Measurements from ENCODE around the gene DNAJC16.
A peak's percentile ranks its signal among the peaks of the same experiment; 100 is the strongest.

DNAJC16 gene

GRCh38 chr1:15617173-15618076 is 90.8 kb downstream of the DNAJC16 start, which contains the start of gene DDI2:
TSS of gene DDI2 (plus strand) at chr1:15617458. CDS start at chr1:15617671, 213 bp downstream.
- Histone ChIP-seq H3K27me3 (ENCODE audit: low read length) (no peaks in the 10 kb centered on the region), H3K27ac (ENCODE audit: low read depth, low read length) (peak within 1 kb of the TSS; percentile 75), H4K20me1 (ENCODE audit: low read depth, low read length) (peaks cover 13% of the 10 kb centered on the region; the same call in 1 of the 2 replicates), H3K79me2 (ENCODE audit: insufficient read depth, low read length) (peaks cover 50% of the 10 kb centered on the region), H2AFZ (ENCODE audit: low read depth, low read length, severe bottlenecking) (peak within 1 kb of the TSS; percentile 83), H3K9me3 (ENCODE audit: insufficient read depth, low read length) (no peaks in the 10 kb centered on the region), H3K4me3 (ENCODE audit: insufficient read depth, low read length, poor library complexity, severe bottlenecking) (peak within 1 kb of the TSS; percentile 67), H3K4me2 (ENCODE audit: low read depth, low read length, poor library complexity, severe bottlenecking) (peak within 1 kb of the TSS; percentile 87), H3K36me3 (ENCODE audit: low read length) (no peaks in the 10 kb centered on the region), H3K9me2 (replicated peaks; ENCODE audit: insufficient read depth, low read length) (no peaks in the 10 kb centered on the region), H3F3A (ENCODE audit: insufficient read depth) (peaks cover 11% of the 10 kb centered on the region), H3K9ac (ENCODE audit: low read length) (peak within 1 kb of the TSS; percentile 94)
- TF ChIP-seq EZH2phosphoT487 (conservative IDR thresholded peaks at IDR 0.05; ENCODE audit: low read length) (no peak), CTCF (IDR thresholded peaks at IDR 0.05; ENCODE audit: insufficient read depth, low read length, poor library complexity, severe bottlenecking) (no peak)

- no peak for TF ChIP-seq CTCF (IDR thresholded peaks at IDR 0.05; ENCODE audit: insufficient read depth, low read length, poor library complexity, severe bottlenecking)
- Histone ChIP-seq H3K9me3 (ENCODE audit: insufficient read depth, low read length) (no peaks in the 10 kb centered on the region), H3K27ac (ENCODE audit: low read depth, low read length) (peak overlapping the region; percentile 75), H2AFZ (ENCODE audit: low read depth, low read length, severe bottlenecking) (no peak overlapping the region), H3K4me2 (ENCODE audit: low read depth, low read length, poor library complexity, severe bottlenecking) (peak overlapping the region; percentile 87), H3K4me3 (ENCODE audit: insufficient read depth, low read length, poor library complexity, severe bottlenecking) (peak overlapping the region; percentile 67), H3K27me3 (ENCODE audit: low read length) (no peaks in the 10 kb centered on the region), H3K36me3 (ENCODE audit: low read length) (no peaks in the 10 kb centered on the region), H3K9ac (ENCODE audit: low read length) (peak overlapping the region; percentile 94), H3K79me2 (ENCODE audit: insufficient read depth, low read length) (peaks cover 57% of the 10 kb centered on the region), H3K9me2 (replicated peaks; ENCODE audit: insufficient read depth, low read length) (no peaks in the 10 kb centered on the region), H3F3A (ENCODE audit: insufficient read depth) (peaks cover 11% of the 10 kb centered on the region), H4K20me1 (ENCODE audit: low read depth, low read length) (peaks cover 13% of the 10 kb centered on the region; the same call in 1 of the 2 replicates)
Observed at GRCh38 chr1:15618077-15618654, 91.5 kb downstream of the DNAJC16 start.

GRCh38 chr1:15618655-15619525 is 92.2 kb downstream of the DNAJC16 start:
- TF ChIP-seq EZH2phosphoT487 (conservative IDR thresholded peaks at IDR 0.05; ENCODE audit: low read length) (no peak), CTCF (IDR thresholded peaks at IDR 0.05; ENCODE audit: insufficient read depth, low read length, poor library complexity, severe bottlenecking) (no peak)
- Histone ChIP-seq H3F3A (ENCODE audit: insufficient read depth) (peaks cover 11% of the 10 kb centered on the region), H3K9me3 (ENCODE audit: insufficient read depth, low read length) (no peaks in the 10 kb centered on the region), H3K4me3 (ENCODE audit: insufficient read depth, low read length, poor library complexity, severe bottlenecking) (peak overlapping the region; percentile 67), H4K20me1 (ENCODE audit: low read depth, low read length) (peaks cover 13% of the 10 kb centered on the region; the same call in 1 of the 2 replicates), H3K36me3 (ENCODE audit: low read length) (no peaks in the 10 kb centered on the region), H2AFZ (ENCODE audit: low read depth, low read length, severe bottlenecking) (no peak overlapping the region), H3K9ac (ENCODE audit: low read length) (peak overlapping the region; percentile 94), H3K79me2 (ENCODE audit: insufficient read depth, low read length) (peaks cover 65% of the 10 kb centered on the region), H3K9me2 (replicated peaks; ENCODE audit: insufficient read depth, low read length) (no peaks in the 10 kb centered on the region), H3K27me3 (ENCODE audit: low read length) (no peaks in the 10 kb centered on the region), H3K27ac (ENCODE audit: low read depth, low read length) (peak overlapping the region; percentile 75), H3K4me2 (ENCODE audit: low read depth, low read length, poor library complexity, severe bottlenecking) (peak overlapping the region; percentile 87)

Measured in SU-DHL-6 (cell line).